Heart right ventricle (tissue), 16 donors: ENCODE data around the gene RASAL1. TPM values are rescaled to one million over a fixed set of nuclear protein-coding genes. Genes with fewer than 3 reads are reported as not detected.
A peak's percentile ranks its signal among the peaks of the same experiment; 100 is the strongest.

ENCODE experiments used
- ATAC-seq, 8 donors: fragments of 200-7000 bp; cut with Tn5 transposase; one replicate each; pipeline ENCODE4 v1.9.1; 2020; ENCODE audit warnings: mild to moderate bottlenecking in 8 of 8, moderate library complexity in 8 of 8, moderate number of reproducible peaks in 1 of 8
- DNase-seq, 2 donors: peaks; one replicate each; pipeline ENCODE4 v3.0.0-alpha.2; 2020
- H3K27ac ChIP-seq, 10 donors: fragments of 200-600 bp; sonication (generic) in 2 of 10; one replicate each; pipeline versions ENCODE4 v1.5.0 to v1.8.0; 2020 to 2022; ENCODE audit warnings: mild to moderate bottlenecking in 3 of 10
- H3K27me3 ChIP-seq, 7 donors: fragments of 200-600 bp; one replicate each; pipeline ENCODE4 v1.8.0; 2021 to 2022; ENCODE audit warnings: mild to moderate bottlenecking in 2 of 7
- H3K36me3 ChIP-seq, 9 donors: fragments of 200-600 bp; sonication (generic) in 1 of 9; one replicate each; pipeline versions ENCODE4 v1.5.0 to v1.8.0; 2020 to 2022; ENCODE audit warnings: mild to moderate bottlenecking in 2 of 9
- H3K4me1 ChIP-seq, 9 donors: fragments of 200-600 bp; sonication (generic) in 1 of 9; one replicate each; pipeline versions ENCODE4 v1.5.0 to v1.8.0; 2020 to 2022; ENCODE audit warnings: mild to moderate bottlenecking in 4 of 9
- H3K4me3 ChIP-seq, 10 donors: fragments of 200-600 bp; sonication (generic) in 2 of 10; one replicate each; pipeline versions ENCODE4 v1.5.0 to v1.8.0; 2020 to 2022; ENCODE audit warnings: mild to moderate bottlenecking in 7 of 10, moderate library complexity in 2 of 10
- H3K9me3 ChIP-seq, 11 donors: fragments of 200-600 bp in 10 of 11; sonication (generic) in 2 of 11; one replicate each; pipeline versions ENCODE4 v1.5.0 to v1.8.0; 2013 to 2022; ENCODE audit warnings: mild to moderate bottlenecking in 2 of 11, control low read depth in 1 of 11, moderate library complexity in 1 of 11
- CTCF ChIP-seq, 9 donors: fragments of 200-600 bp; sonication (generic) in 2 of 9; IDR thresholded peaks; one replicate each; pipeline versions ENCODE4 v1.5.0 to v1.8.0; 2021 to 2022; ENCODE audit warnings: antibody characterized with exemption in 9 of 9, mild to moderate bottlenecking in 5 of 9, moderate library complexity in 1 of 9
- WGBS, 2 donors: extraction: QIAGEN DNeasy Blood & Tissue Kit; methylation state at CpG; one replicate each; pipeline ENCODE4 v1.1.7; 2013; ENCODE audit warnings: inconsistent platforms in 1 of 2; 5-methylcytosine and 5-hydroxymethylcytosine counted together
- intact Hi-C, 10 donors: fragments of 100-400 bp; cut with DNase I; formaldehyde crosslinking; loops; one replicate each; pipeline versions ENCODE4 v1.11.1 to v1.14.2; 2022
- polyA plus RNA-seq, 2 donors: library from polyadenylated mRNA; stranded (reverse); fragments of 200-250 nt; gene quantifications; one replicate each; pipeline ENCODE4 v1.2.3, GENCODE V29; 2013
- total RNA-seq, 10 donors: library from RNA; stranded (reverse); fragmentation: NEBNext Ultra II Directional in 3 of 10; extraction: Animal tissue kit (Norgen Biotek cat#: 25700) in 3 of 10; gene quantifications; one replicate each; pipeline versions ENCODE4 v1.2.1 to v1.2.4, GENCODE V29; 2021 to 2023
- donor health status: Arrhythmogenic right ventricular cardiomyopathy.
- donor health status: ischemic (EF 13 %, LVEDD 7.1; RV severe dilation, severe dysfunction).
- donor health status: healthy with polysubstance abuse.
- donor health status: DM: no; HTN: yes; CAD: no.
- donor health status: DM: no; HTN: no; CAD: no.
- donor health status: ischemic (EF 25% LVEDD 6.9; RV normal size, moderate dysfunction).
- donor health status: ischemic (EF 25% LVEDD 5.7; RV mildly dilated, moderate dysfunction).
- donor health status: healthy.
- donor health status: DM: yes; HTN: yes; CAD: no.
- donor health status: Ischemic cardiomyopathy.
- donor health status: ischemic (EF 35%, LVEDD 5.7; RV mildly dilated, moderate dysfunction).
- donor health status: nonischemic (EF 11% LVEDD 7.7; RV severe dilation, severe dysfunction).
- donor health status: DM: yes; HTN: yes; CAD: no.
- donor health status: PGD.
- donor health status: ischemic (EF 29% LVEDD 5.4; RV normal size, mild dysfunction).
- donor health status: nonischemic (EF 23%, LVEDD 6.1; RV moderate dilation, normal function).

The RASAL1 gene
- total and polyA plus RNA-seq, 12 donors = not detected

- H3K4me1 ChIP-seq = peaks cover 0 to 16% (median 14%) of the 10 kb centered on the region in 9 donors
- no peaks in the 10 kb centered on the region for H3K36me3 ChIP-seq
- no peak for DNase-seq
- no peaks in the 10 kb centered on the region for H3K9me3 ChIP-seq
- TF ChIP-seq CTCF (IDR thresholded peaks at IDR 0.05) = no peak
- peaks cover 0 to 84% (median 44%) of the 10 kb centered on the region in 7 donors for H3K27me3 ChIP-seq
- WGBS, 2 donors = 58 to 65% methylated on average over 42 to 44 of the region's 44 CpGs
- ATAC-seq = peak in 2 of 8 donors; percentile 16 to 47
- peak overlapping the region in 9 of 10 donors; percentile 44 to 66 (median 60) for H3K4me3 ChIP-seq
- peak overlapping the region in 6 of 10 donors; percentile 19 to 56 (median 34) for H3K27ac ChIP-seq
- intact Hi-C loops = loop anchor here in 3 of 10 donors (5.0 to 10.0 kb wide), 2 partner anchors 34 to 97 kb away; no protein-coding TSS in a partner anchor
These were observed 77.7 kb downstream of the RASAL1 start for GRCh38 chr12:113057565-113058485.

- ATAC-seq (peak; percentile 51 to 82 (median 68)), DNase-seq (peak; percentile 41 to 45)
- intact Hi-C loops = loop anchor here in 3 of 10 donors (5.0 to 10.0 kb wide), 2 partner anchors 35 to 98 kb away; no protein-coding TSS in a partner anchor
- peaks cover 0 to 85% (median 46%) of the 10 kb centered on the region in 7 donors for H3K27me3 ChIP-seq
- 1% methylated on average over 72 to 94 of the region's 94 CpGs for WGBS, 2 donors
- H3K4me1 ChIP-seq = peaks cover 0 to 16% (median 14%) of the 10 kb centered on the region in 9 donors
- TF ChIP-seq CTCF (IDR thresholded peaks at IDR 0.05) = peak in 1 of 9 donors; percentile 10
- no peaks in the 10 kb centered on the region for H3K9me3 ChIP-seq
- H3K4me3 ChIP-seq = peak within 1 kb of the TSS; percentile 41 to 66 (median 60)
- H3K36me3 ChIP-seq = no peaks in the 10 kb centered on the region
- H3K27ac ChIP-seq = peak within 1 kb of the TSS in 7 of 10 donors; percentile 19 to 56 (median 48)
These were observed 78.7 kb downstream of the RASAL1 start, which contains the start of gene DTX1 for GRCh38 chr12:113056631-113057488. Gene DTX1, plus strand, starts transcription at chr12:113056730. Its CDS starts 1,463 bp downstream, at chr12:113058193.

- intact Hi-C loops = loop anchor here in 3 of 10 donors (5.0 to 10.0 kb wide), 2 partner anchors 36 to 98 kb away; no protein-coding TSS in a partner anchor
- ATAC-seq (no peak), DNase-seq (no peak)
- H3K27me3 ChIP-seq = peaks cover 0 to 82% (median 46%) of the 10 kb centered on the region in 7 donors
- peak overlapping the region in 5 of 10 donors; percentile 19 to 56 (median 53) for H3K27ac ChIP-seq
- no peak for TF ChIP-seq CTCF (IDR thresholded peaks at IDR 0.05)
- H3K36me3 ChIP-seq = no peaks in the 10 kb centered on the region
- peaks cover 0 to 16% (median 14%) of the 10 kb centered on the region in 9 donors for H3K4me1 ChIP-seq
- peak overlapping the region; percentile 41 to 66 (median 60) for H3K4me3 ChIP-seq
- H3K9me3 ChIP-seq = no peaks in the 10 kb centered on the region
- 6 to 8% methylated on average over 8 of the region's 8 CpGs for WGBS, 2 donors
These were observed 79.3 kb downstream of the RASAL1 start for GRCh38 chr12:113056381-113056630.
